Muscle layer of colon (tissue), 2 donors: ENCODE results near the gene KLHL29.
A peak's percentile ranks its signal among the peaks of the same experiment; 100 is the strongest.

Experiments used
- H3K27ac ChIP-seq: one replicate; pipeline ENCODE4 v1.7.0; 2013; ENCODE audit warnings: low read depth, mild to moderate bottlenecking, low read length, moderate library complexity
- H3K27me3 ChIP-seq, 2 donors: one replicate each; pipeline ENCODE4 v1.7.0; 2013; ENCODE audit warnings: low read length in 2 of 2, mild to moderate bottlenecking in 2 of 2; ENCODE audit not compliant: insufficient read depth in 2 of 2, control insufficient read depth in 1 of 2
- H3K36me3 ChIP-seq: one replicate; pipeline ENCODE4 v1.7.0; 2013; ENCODE audit warnings: mild to moderate bottlenecking, low read length; ENCODE audit not compliant: insufficient read depth
- H3K4me1 ChIP-seq: one replicate; pipeline ENCODE4 v1.7.0; 2013; ENCODE audit warnings: mild to moderate bottlenecking, low read length; ENCODE audit not compliant: insufficient read depth
- H3K4me3 ChIP-seq, 2 donors: one replicate each; pipeline ENCODE4 v1.7.0; 2013; ENCODE audit warnings: low read length in 2 of 2, low read depth in 1 of 2, mild to moderate bottlenecking in 1 of 2, moderate library complexity in 1 of 2
- H3K9ac ChIP-seq: one replicate; pipeline ENCODE4 v1.7.0; 2013; ENCODE audit warnings: low read length
- H3K9me3 ChIP-seq: one replicate; pipeline ENCODE4 v1.7.0; 2013; ENCODE audit warnings: mild to moderate bottlenecking, low read length
- donor health status: abdominal sarcoma.
- donor health status: Adenocarcinoma of cecum.

Gene KLHL29

DNA sequence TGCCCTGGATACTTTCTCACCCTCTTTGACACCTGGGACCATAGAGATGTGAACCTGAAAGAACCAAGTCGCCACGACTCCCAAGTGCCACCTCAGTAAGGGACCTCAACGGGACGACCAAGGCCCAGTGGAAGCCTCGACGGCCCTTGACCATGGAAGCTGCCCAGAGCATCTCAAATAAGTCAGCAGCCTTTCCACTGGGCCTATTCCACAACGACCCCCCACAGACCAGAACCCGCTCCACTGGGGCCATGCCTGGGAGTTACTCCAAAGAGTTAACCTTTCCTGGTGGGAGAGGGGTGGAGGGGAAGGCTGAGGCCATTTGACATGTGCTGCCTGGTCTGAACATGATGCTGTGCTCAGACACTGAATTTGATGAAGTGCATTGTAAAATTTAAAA lies 146.9 kb downstream of the KLHL29 start:
- no peaks in the 10 kb centered on the region for H3K27me3 ChIP-seq
- H3K36me3 ChIP-seq: no peaks in the 10 kb centered on the region
- peak overlapping the region; percentile 79 for H3K27ac ChIP-seq
- peak overlapping the region; percentile 23 for H3K9ac ChIP-seq
- H3K4me1 ChIP-seq: peaks cover 40% of the 10 kb centered on the region
- H3K4me3 ChIP-seq: peak overlapping the region in 1 of 2 donors; percentile 45
- no peaks in the 10 kb centered on the region for H3K9me3 ChIP-seq

GRCh38 chr2:23532391-23533337 lies 147.7 kb downstream of the KLHL29 start:
- Histone ChIP-seq H3K4me3 (peak overlapping the region in 1 of 2 donors; percentile 45), H3K36me3 (no peaks in the 10 kb centered on the region), H3K27ac (peak overlapping the region; percentile 79), H3K4me1 (peaks cover 47% of the 10 kb centered on the region), H3K9ac (peak overlapping the region; percentile 23), H3K9me3 (no peaks in the 10 kb centered on the region), H3K27me3 (no peaks in the 10 kb centered on the region)

DNA sequence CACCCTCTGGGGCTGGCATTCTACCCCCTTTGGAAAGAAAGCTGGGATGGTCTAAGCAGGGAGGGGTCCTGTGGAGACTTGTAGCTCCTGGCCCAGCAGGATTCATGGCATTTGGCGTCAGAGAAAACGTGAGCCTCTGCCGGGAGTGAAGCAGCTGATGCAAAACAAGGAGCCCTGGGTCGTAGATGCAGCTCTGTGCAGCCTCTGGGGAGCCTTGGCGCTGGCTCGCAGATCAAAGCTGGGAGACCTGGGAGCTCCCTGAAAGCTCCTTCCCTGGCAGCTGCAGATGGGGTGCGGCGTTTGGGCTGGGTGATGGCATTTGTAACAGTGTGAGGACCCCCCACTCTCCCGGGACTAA lies 148.3 kb downstream of the KLHL29 start:
- Histone ChIP-seq H3K4me1 (peaks cover 50% of the 10 kb centered on the region), H3K9ac (peak overlapping the region; percentile 23), H3K9me3 (no peaks in the 10 kb centered on the region), H3K36me3 (no peaks in the 10 kb centered on the region), H3K27me3 (no peaks in the 10 kb centered on the region), H3K4me3 (no peak overlapping the region), H3K27ac (peak overlapping the region; percentile 79)

GRCh38 chr2:23534771-23535170 lies 149.8 kb downstream of the KLHL29 start:
- Histone ChIP-seq H3K4me1 (peaks cover 50% of the 10 kb centered on the region), H3K9me3 (no peaks in the 10 kb centered on the region), H3K4me3 (no peak overlapping the region), H3K27ac (no peak overlapping the region), H3K27me3 (no peaks in the 10 kb centered on the region), H3K36me3 (no peaks in the 10 kb centered on the region), H3K9ac (peak overlapping the region; percentile 7)

GRCh38 chr2:23536326-23536725 lies 151.3 kb downstream of the KLHL29 start:
- no peak overlapping the region for H3K27ac ChIP-seq
- no peaks in the 10 kb centered on the region for H3K9me3 ChIP-seq
- H3K9ac ChIP-seq: peak overlapping the region; percentile 5
- H3K4me1 ChIP-seq: peaks cover 60% of the 10 kb centered on the region
- H3K4me3 ChIP-seq: peak overlapping the region in 1 of 2 donors; percentile 12
- H3K36me3 ChIP-seq: no peaks in the 10 kb centered on the region
- no peaks in the 10 kb centered on the region for H3K27me3 ChIP-seq

- no peaks in the 10 kb centered on the region for H3K9me3 ChIP-seq
- H3K9ac ChIP-seq: no peak overlapping the region
- H3K27ac ChIP-seq: no peak overlapping the region
- H3K36me3 ChIP-seq: no peaks in the 10 kb centered on the region
- H3K4me1 ChIP-seq: peaks cover 59% of the 10 kb centered on the region
- no peaks in the 10 kb centered on the region for H3K27me3 ChIP-seq
- H3K4me3 ChIP-seq: no peak overlapping the region
These were observed 153.0 kb downstream of the KLHL29 start for GRCh38 chr2:23537991-23538390.

DNA sequence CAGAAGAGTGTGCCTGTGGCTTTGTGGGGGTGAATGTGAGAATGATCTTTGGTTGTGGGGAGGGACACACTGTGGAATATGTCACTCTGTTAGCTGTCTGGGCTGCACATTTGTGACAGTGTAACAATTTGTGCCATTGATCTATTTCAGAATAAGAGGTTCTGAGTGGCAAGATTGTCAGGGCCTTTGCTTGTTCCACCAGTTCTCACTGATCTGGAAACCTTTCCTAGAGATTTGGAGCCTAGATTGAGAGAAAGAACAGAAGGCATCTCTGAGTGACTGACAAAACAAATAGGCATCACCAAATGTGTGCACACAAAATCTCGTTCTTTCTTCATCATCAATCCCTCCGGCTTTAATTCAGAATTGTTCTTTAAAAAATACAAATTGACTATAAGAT lies 153.6 kb downstream of the KLHL29 start:
- Histone ChIP-seq H3K36me3 (no peaks in the 10 kb centered on the region), H3K9me3 (no peaks in the 10 kb centered on the region), H3K4me1 (peaks cover 53% of the 10 kb centered on the region), H3K27me3 (no peaks in the 10 kb centered on the region), H3K27ac (no peak overlapping the region), H3K9ac (no peak overlapping the region), H3K4me3 (no peak overlapping the region)

- Histone ChIP-seq H3K27ac (no peak overlapping the region), H3K4me1 (peaks cover 56% of the 10 kb centered on the region), H3K36me3 (no peaks in the 10 kb centered on the region), H3K9me3 (no peaks in the 10 kb centered on the region), H3K4me3 (no peak overlapping the region), H3K27me3 (no peaks in the 10 kb centered on the region), H3K9ac (no peak overlapping the region)
These were observed 155.9 kb downstream of the KLHL29 start for GRCh38 chr2:23540804-23541360.

GRCh38 chr2:23541503-23542229 lies 156.7 kb downstream of the KLHL29 start:
- Histone ChIP-seq H3K9me3 (no peaks in the 10 kb centered on the region), H3K27ac (peak overlapping the region; percentile 17), H3K4me1 (peaks cover 52% of the 10 kb centered on the region), H3K27me3 (no peaks in the 10 kb centered on the region), H3K9ac (no peak overlapping the region), H3K36me3 (no peaks in the 10 kb centered on the region), H3K4me3 (no peak overlapping the region)

DNA sequence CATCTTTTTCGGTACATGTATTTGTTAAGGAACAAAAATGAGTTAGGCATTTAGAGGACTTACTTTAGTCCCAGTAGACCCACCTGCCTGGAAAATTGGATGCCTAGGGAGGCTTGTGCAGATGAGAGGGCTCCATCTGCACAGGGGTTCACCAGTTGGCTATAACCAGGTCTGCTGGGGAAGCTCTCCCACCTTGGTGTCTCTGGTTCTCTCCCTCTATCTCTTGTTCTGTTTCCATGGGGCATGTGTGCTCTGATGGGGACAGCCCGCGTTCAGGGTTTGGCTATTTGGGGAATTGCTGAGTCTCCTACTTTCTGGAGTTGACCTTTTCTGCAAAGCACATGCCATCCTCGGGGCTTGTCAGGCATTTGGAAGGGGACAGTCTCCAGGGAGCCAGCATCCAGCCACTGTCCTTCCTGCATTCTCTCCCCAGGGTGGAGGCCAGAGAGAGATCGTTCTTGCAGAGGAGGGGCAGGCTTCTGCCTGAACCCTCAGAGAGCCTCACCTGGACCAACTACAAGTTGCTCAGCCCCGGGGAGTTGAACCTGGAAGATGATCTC lies 157.3 kb downstream of the KLHL29 start:
- H3K36me3 ChIP-seq: no peaks in the 10 kb centered on the region
- no peaks in the 10 kb centered on the region for H3K27me3 ChIP-seq
- no peak overlapping the region for H3K27ac ChIP-seq
- H3K9ac ChIP-seq: no peak overlapping the region
- H3K4me1 ChIP-seq: peaks cover 46% of the 10 kb centered on the region
- no peak overlapping the region for H3K4me3 ChIP-seq
- no peaks in the 10 kb centered on the region for H3K9me3 ChIP-seq

DNA sequence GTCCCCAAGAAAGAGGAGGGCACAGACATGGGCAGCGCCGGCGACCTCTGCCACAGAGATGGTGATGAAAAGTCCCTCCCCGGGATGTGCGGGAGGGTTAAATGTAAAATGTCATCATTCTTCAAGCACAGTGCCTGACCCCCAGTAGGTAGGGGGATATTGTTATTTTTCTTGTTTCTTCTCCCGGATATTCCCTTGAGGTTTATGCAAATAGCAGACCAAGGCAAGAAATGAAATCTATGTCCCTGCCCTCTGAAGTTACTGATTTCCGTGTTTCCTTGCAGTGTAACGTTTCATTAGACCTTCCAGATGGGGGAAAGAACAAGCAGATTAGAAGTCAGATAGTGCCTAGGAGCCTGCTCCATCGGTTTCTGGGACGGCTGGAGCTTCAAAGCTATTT lies 158.3 kb downstream of the KLHL29 start:
- no peaks in the 10 kb centered on the region for H3K36me3 ChIP-seq
- peaks cover 40% of the 10 kb centered on the region for H3K4me1 ChIP-seq
- no peak overlapping the region for H3K9ac ChIP-seq
- no peak overlapping the region for H3K27ac ChIP-seq
- no peaks in the 10 kb centered on the region for H3K27me3 ChIP-seq
- H3K4me3 ChIP-seq: no peak overlapping the region
- no peaks in the 10 kb centered on the region for H3K9me3 ChIP-seq
